Transverse colon (tissue), 4 donors: ENCODE data around the gene SNRNP25. TPM values are rescaled to one million over a fixed set of nuclear protein-coding genes. Genes with fewer than 3 reads are reported as not detected.
A peak's percentile ranks its signal among the peaks of the same experiment; 100 is the strongest.

ENCODE experiments used
- DNase-seq: peaks from one replicate; pipeline ENCODE4 v3.0.0-alpha.2; 2019
- H3K27ac ChIP-seq, 4 donors: fragments of 200-600 bp; sonication (generic); 2 replicates each; pipeline ENCODE4 v1.5.1; 2016 to 2018; ENCODE audit warnings: inconsistent platforms in 4 of 4
- H3K27me3 ChIP-seq: fragments of 200-600 bp; sonication (generic); 2 replicates; pipeline ENCODE4 v1.5.1; 2017; ENCODE audit warnings: inconsistent platforms
- H3K36me3 ChIP-seq, 4 donors: fragments of 200-600 bp; sonication (generic); 2 replicates each; pipeline ENCODE4 v1.5.1; 2017 to 2019; ENCODE audit warnings: inconsistent platforms in 4 of 4
- H3K4me1 ChIP-seq, 4 donors: fragments of 200-600 bp; sonication (generic); 2 replicates each; pipeline ENCODE4 v1.5.1; 2017 to 2020; ENCODE audit warnings: inconsistent platforms in 4 of 4
- H3K4me3 ChIP-seq, 4 donors: fragments of 200-600 bp; sonication (generic); 1 replicate in 1 of 4; 2 replicates in 3 of 4; pipeline versions ENCODE4 v1.5.1 to v1.6.1; 2017 to 2019; ENCODE audit warnings: inconsistent platforms in 4 of 4
- H3K9me3 ChIP-seq, 2 donors: fragments of 200-600 bp; sonication (generic); 2 replicates each; pipeline ENCODE4 v1.5.1; 2017 to 2019; ENCODE audit warnings: inconsistent platforms in 2 of 2
- CTCF ChIP-seq, 5 experiments: fragments of 200-600 bp in 3 of 5; fragments of 450-650 bp in 2 of 5; sonication (generic) in 3 of 5; IDR thresholded peaks; 1 replicate in 2 of 5; 2 replicates in 3 of 5; pipeline ENCODE4 v1.5.1; 2016 to 2017; ENCODE audit warnings: antibody characterized with exemption in 5 of 5, inconsistent platforms in 3 of 5, mild to moderate bottlenecking in 2 of 5, moderate library complexity in 1 of 5
- EP300 ChIP-seq: sonication (generic); formaldehyde crosslinking; IDR thresholded peaks from one replicate; pipeline ENCODE4 v1.6.1; 2017; ENCODE audit warnings: antibody characterized with exemption, low read depth
- POLR2A ChIP-seq: fragments of 450-650 bp; IDR thresholded peaks from one replicate; pipeline ENCODE4 v1.6.1; 2016; ENCODE audit warnings: antibody characterized with exemption, mild to moderate bottlenecking, moderate library complexity
- POLR2AphosphoS5 ChIP-seq, 3 donors: sonication (generic); formaldehyde crosslinking; IDR thresholded peaks; one replicate each; pipeline ENCODE4 v1.6.1; 2016; ENCODE audit warnings: antibody characterized with exemption in 3 of 3
- WGBS, 2 donors: methylation state at CpG; one replicate each; pipeline ENCODE4 v1.1.5; 2018; ENCODE audit warnings: low coverage in 1 of 2; 5-methylcytosine and 5-hydroxymethylcytosine counted together
- in situ Hi-C, 4 donors: fragments of 200-750 bp; cut with MboI; loops; one replicate each; pipeline versions ENCODE4 v1.15.0 to v1.15.1; 2017; ENCODE audit warnings: low sequenced_read_pairs in 3 of 4, low pct_ligation_motif_present in 1 of 4, low pct_unique_long_range_greater_than_20kb in 1 of 4
- intact Hi-C: fragments of 100-400 bp; cut with DNase I; formaldehyde crosslinking; loops from one replicate; pipeline ENCODE4 v1.15.1; 2023; ENCODE audit warnings: low total_unique reads
- total RNA-seq, 4 donors: library from RNA; depleted of rRNA; stranded (reverse); fragments of >200 nt; gene quantifications; one replicate each; pipeline ENCODE4 v1.1.0, GENCODE V29; 2016

SNRNP25 gene
- total RNA-seq, 4 donors from 2014 or later = 5.6 to 27.9 (median 20.2) TPM

GRCh38 chr16:47234-47633 is 6.4 kb upstream of the SNRNP25 start:
- in situ Hi-C loops = no loop called here
- Histone ChIP-seq H3K36me3 (peaks cover 0 to 18% (median 0%) of the 10 kb centered on the region in 4 donors), H3K27me3 (no peaks in the 10 kb centered on the region), H3K4me1 (peaks cover 0 to 12% (median 2%) of the 10 kb centered on the region in 4 donors), H3K4me3 (no peak overlapping the region), H3K27ac (no peak overlapping the region), H3K9me3 (no peaks in the 10 kb centered on the region)
- DNase-seq = no peak
- WGBS, 2 donors = 95 to 100% methylated on average over 3 to 7 of the region's 7 CpGs
- intact Hi-C loops = no loop called here
- no peak for TF ChIP-seq EP300
- TF ChIP-seq POLR2AphosphoS5 (IDR thresholded peaks at IDR 0.05) = no peak
- no peak for TF ChIP-seq CTCF (IDR thresholded peaks at IDR 0.05)
- TF ChIP-seq POLR2A = no peak

- WGBS, 2 donors = 87 to 91% methylated on average over 8 to 15 of the region's 15 CpGs
Observed at GRCh38 chr16:50769-51591, 2.6 kb upstream of the SNRNP25 start.

GRCh38 chr16:54237-54581 is 581 bp downstream of the SNRNP25 start:
- Histone ChIP-seq H3K4me1 (peaks cover 3 to 26% (median 9%) of the 10 kb centered on the region in 4 donors), H3K27me3 (no peaks in the 10 kb centered on the region), H3K9me3 (no peaks in the 10 kb centered on the region), H3K27ac (peak overlapping the region; percentile 66 to 94 (median 88)), H3K36me3 (peaks cover 0 to 12% (median 3%) of the 10 kb centered on the region in 4 donors), H3K4me3 (peak overlapping the region; percentile 67 to 94 (median 79))
- TF ChIP-seq EP300 (no peak), POLR2AphosphoS5 (IDR thresholded peaks at IDR 0.05) (no peak), POLR2A (no peak), CTCF (IDR thresholded peaks at IDR 0.05) (no peak)
- in situ Hi-C loops (no loop called here), intact Hi-C loops (no loop called here)
- 31 to 60% methylated on average over 3 to 12 of the region's 12 CpGs for WGBS, 2 donors
- DNase-seq = no peak

More at GRCh38 chr16:50769-51591, 2.6 kb upstream of the SNRNP25 start:
- Histone ChIP-seq H3K27me3 (no peaks in the 10 kb centered on the region), H3K27ac (no peak overlapping the region), H3K9me3 (no peaks in the 10 kb centered on the region), H3K4me3 (no peak overlapping the region), H3K4me1 (peaks cover 3 to 26% (median 9%) of the 10 kb centered on the region in 4 donors), H3K36me3 (peaks cover 0 to 14% (median 0%) of the 10 kb centered on the region in 4 donors)
- intact Hi-C loops = no loop called here
- in situ Hi-C loops = no loop called here
- TF ChIP-seq POLR2AphosphoS5 (IDR thresholded peaks at IDR 0.05) (no peak), POLR2A (no peak), EP300 (no peak), CTCF (IDR thresholded peaks at IDR 0.05) (no peak)
- no peak for DNase-seq

- DNase-seq = no peak
- 93% methylated on average over 11 of the region's 11 CpGs; no CpG with 5 or more reads in 1 of the 2 donors for WGBS, 2 donors
- Histone ChIP-seq H3K27me3 (no peaks in the 10 kb centered on the region), H3K4me3 (no peak overlapping the region), H3K36me3 (peaks cover 0 to 12% (median 2%) of the 10 kb centered on the region in 4 donors), H3K9me3 (no peaks in the 10 kb centered on the region), H3K27ac (no peak overlapping the region), H3K4me1 (peaks cover 3 to 26% (median 9%) of the 10 kb centered on the region in 4 donors)
- TF ChIP-seq CTCF (IDR thresholded peaks at IDR 0.05) (no peak), POLR2AphosphoS5 (IDR thresholded peaks at IDR 0.05) (no peak), POLR2A (no peak), EP300 (no peak)
- in situ Hi-C loops (no loop called here), intact Hi-C loops (no loop called here)
Observed at GRCh38 chr16:55571-56136, 2.0 kb downstream of the SNRNP25 start.
